Osteoblast (primary cell): ENCODE results near the gene CACNA1C. TPM values are rescaled to one million over a fixed set of nuclear protein-coding genes. Genes with fewer than 3 reads are reported as not detected.

Source experiments
- DNase-seq: peaks from one replicate; pipeline ENCODE4 v3.0.0; 2011; ENCODE audit warnings: low spot score, mixed read lengths; ENCODE audit not compliant: insufficient read length; ENCODE audit errors: missing footprints
- H2AFZ ChIP-seq: 2 replicates; pipeline ENCODE4 v1.6.0; 2011; ENCODE audit warnings: mild to moderate bottlenecking, low read length
- H3K27ac ChIP-seq: 2 replicates; pipeline ENCODE4 v1.5.1; 2011; ENCODE audit warnings: mild to moderate bottlenecking, low read depth, low read length, moderate library complexity
- H3K27me3 ChIP-seq: 2 replicates; pipeline ENCODE4 v1.6.0; 2012; ENCODE audit warnings: mild to moderate bottlenecking, control low read depth, inconsistent platforms, low read length, moderate library complexity; ENCODE audit not compliant: insufficient read depth
- H3K36me3 ChIP-seq: 2 replicates; pipeline ENCODE4 v1.5.1; 2011; ENCODE audit warnings: mild to moderate bottlenecking, low read length, control low read depth, moderate library complexity; ENCODE audit not compliant: insufficient read depth
- H3K4me1 ChIP-seq: 2 replicates; pipeline ENCODE4 v1.5.1; 2011; ENCODE audit warnings: mild to moderate bottlenecking, low read length, control low read depth, moderate library complexity; ENCODE audit not compliant: insufficient read depth
- H3K4me2 ChIP-seq: 2 replicates; pipeline ENCODE4 v1.6.0; 2011; ENCODE audit warnings: mild to moderate bottlenecking, low read length; ENCODE audit not compliant: insufficient read depth
- H3K4me3 ChIP-seq: fragments of 200-600 bp; sonication (generic); 3 replicates; pipeline ENCODE4 v1.5.1; 2012; ENCODE audit warnings: mild to moderate bottlenecking, low read length, inconsistent platforms; ENCODE audit not compliant: insufficient read depth
- H3K79me2 ChIP-seq: 2 replicates; pipeline ENCODE4 v1.6.0; 2012; ENCODE audit warnings: mild to moderate bottlenecking, low read length, control low read depth, inconsistent platforms; ENCODE audit not compliant: insufficient read depth
- H3K9me3 ChIP-seq: 2 replicates; pipeline ENCODE4 v1.5.1; 2011; ENCODE audit warnings: low read depth, low read length, control low read depth
- H4K20me1 ChIP-seq: 2 replicates; pipeline ENCODE4 v1.6.0; 2012; ENCODE audit warnings: mild to moderate bottlenecking, low read length, control low read depth; ENCODE audit not compliant: insufficient read depth
- CTCF ChIP-seq: IDR thresholded peaks from 2 replicates; pipeline ENCODE4 v1.5.1; 2011; ENCODE audit warnings: mild to moderate bottlenecking, low read depth, low read length, moderate library complexity; ENCODE audit errors: extremely low read depth
- total RNA-seq: library from RNA; depleted of rRNA; stranded (reverse); fragments of >200 nt; gene quantifications from 2 replicates; pipeline ENCODE4 v1.2.3, GENCODE V29; 2012

Gene CACNA1C
- total RNA-seq, 1 donor: 19.2 TPM

- no peak for DNase-seq
- peaks cover 11% of the 10 kb centered on the region for H4K20me1 ChIP-seq
- H2AFZ ChIP-seq: no peak overlapping the region
- peak overlapping the region; percentile 14 for H3K4me2 ChIP-seq
- H3K4me3 ChIP-seq: no peak overlapping the region
- TF ChIP-seq CTCF: no peak
- no peaks in the 10 kb centered on the region for H3K9me3 ChIP-seq
- no peaks in the 10 kb centered on the region for H3K79me2 ChIP-seq
- H3K36me3 ChIP-seq: no peaks in the 10 kb centered on the region
- no peak overlapping the region for H3K27ac ChIP-seq
- peaks cover 19% of the 10 kb centered on the region for H3K4me1 ChIP-seq
- no peaks in the 10 kb centered on the region for H3K27me3 ChIP-seq
These were observed 270.9 kb downstream of the CACNA1C start for GRCh38 chr12:2323532-2324255.

DNA sequence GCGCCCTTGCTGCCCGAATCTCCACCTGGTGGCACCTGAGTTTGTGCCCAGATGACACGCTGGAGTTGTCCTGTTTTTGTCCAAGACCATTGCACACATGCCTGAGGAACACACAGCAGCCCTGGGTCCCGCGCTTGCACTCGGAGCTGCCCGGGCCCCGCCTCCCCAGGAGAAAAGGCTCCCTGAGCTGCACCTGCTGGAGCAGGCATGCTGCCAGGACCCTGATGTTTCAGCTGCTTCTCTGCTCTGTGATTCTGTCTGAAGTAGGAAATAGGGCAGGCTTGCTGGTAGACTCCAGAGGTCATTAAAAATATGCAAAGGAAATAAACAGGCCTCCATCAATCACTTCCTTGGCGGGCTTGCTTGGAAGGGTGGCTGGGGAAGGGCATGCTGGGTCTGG, 271.6 kb downstream of the CACNA1C start:
- no peaks in the 10 kb centered on the region for H3K27me3 ChIP-seq
- H3K27ac ChIP-seq: no peak overlapping the region
- H3K79me2 ChIP-seq: no peaks in the 10 kb centered on the region
- H3K4me2 ChIP-seq: no peak overlapping the region
- H4K20me1 ChIP-seq: peaks cover 11% of the 10 kb centered on the region
- no peaks in the 10 kb centered on the region for H3K36me3 ChIP-seq
- H3K4me1 ChIP-seq: peaks cover 19% of the 10 kb centered on the region
- no peak overlapping the region for H2AFZ ChIP-seq
- no peak for DNase-seq
- H3K9me3 ChIP-seq: no peaks in the 10 kb centered on the region
- TF ChIP-seq CTCF: no peak
- H3K4me3 ChIP-seq: no peak overlapping the region

GRCh38 chr12:2325519-2325918, 272.7 kb downstream of the CACNA1C start:
- Histone ChIP-seq H3K36me3 (no peaks in the 10 kb centered on the region), H3K27ac (no peak overlapping the region), H3K79me2 (no peaks in the 10 kb centered on the region), H3K4me3 (no peak overlapping the region), H3K4me1 (peaks cover 9% of the 10 kb centered on the region), H3K4me2 (no peak overlapping the region), H4K20me1 (peaks cover 7% of the 10 kb centered on the region), H2AFZ (no peak overlapping the region), H3K9me3 (no peaks in the 10 kb centered on the region), H3K27me3 (no peaks in the 10 kb centered on the region)
- TF ChIP-seq CTCF: no peak
- DNase-seq: no peak

DNA sequence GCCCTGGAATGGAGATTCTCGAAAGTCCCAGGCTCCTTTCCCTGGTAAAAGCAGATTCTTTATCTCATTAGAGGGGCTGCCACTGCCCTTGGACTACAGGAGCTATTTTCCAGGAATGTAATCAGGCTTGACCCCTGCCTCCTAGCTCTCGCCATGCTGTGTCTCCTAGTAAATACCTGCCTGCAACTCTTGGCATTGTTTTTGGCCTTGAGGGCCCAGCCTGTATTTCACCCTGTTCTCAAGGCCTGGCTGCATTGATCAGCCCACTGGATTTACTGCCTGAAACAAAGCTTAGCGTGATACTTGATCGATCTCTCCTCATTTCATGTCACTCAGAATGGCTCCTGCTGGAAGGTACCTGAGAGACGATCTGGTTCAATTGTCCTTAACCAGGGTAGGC, 273.7 kb downstream of the CACNA1C start:
- no peak for DNase-seq
- no peaks in the 10 kb centered on the region for H3K9me3 ChIP-seq
- H3K4me2 ChIP-seq: no peak overlapping the region
- no peak overlapping the region for H2AFZ ChIP-seq
- no peaks in the 10 kb centered on the region for H3K79me2 ChIP-seq
- H4K20me1 ChIP-seq: peaks cover 2% of the 10 kb centered on the region
- peaks cover 9% of the 10 kb centered on the region for H3K4me1 ChIP-seq
- no peaks in the 10 kb centered on the region for H3K27me3 ChIP-seq
- no peak overlapping the region for H3K4me3 ChIP-seq
- H3K36me3 ChIP-seq: no peaks in the 10 kb centered on the region
- TF ChIP-seq CTCF: no peak
- H3K27ac ChIP-seq: no peak overlapping the region
